NOMO-1 (cell line): ENCODE data around the gene PPFIA4.
A peak's percentile ranks its signal among the peaks of the same experiment; 100 is the strongest.

Experiments used
- DNase-seq, 2 experiments: peaks; one replicate each; lab custom pipeline; 2025; ENCODE audit not compliant: unreplicated experiment in 2 of 2; lab: John Stamatoyannopoulos, UW

Gene PPFIA4

GRCh38 chr1:203081465-203082230 lies 55.4 kb downstream of the PPFIA4 start:
- no peak for DNase-seq

- DNase-seq = no peak
These were observed 55.9 kb downstream of the PPFIA4 start for GRCh38 chr1:203082231-203082505.

GRCh38 chr1:203082571-203083462 lies 56.5 kb downstream of the PPFIA4 start:
- DNase-seq = peak; percentile 12 to 48

- DNase-seq = no peak
These were observed 57.2 kb downstream of the PPFIA4 start for GRCh38 chr1:203083463-203083921.

GRCh38 chr1:203084588-203085527 lies 58.6 kb downstream of the PPFIA4 start:
- DNase-seq = no peak

GRCh38 chr1:203085528-203086406 lies 59.5 kb downstream of the PPFIA4 start, which contains the start of gene MYOG:
Gene MYOG, minus strand, starts transcription at chr1:203086012. Its CDS starts 51 bp downstream, at chr1:203085961.
- no peak for DNase-seq

- no peak for DNase-seq
These were observed 60.9 kb downstream of the PPFIA4 start for GRCh38 chr1:203086992-203087763.

- no peak for DNase-seq
These were observed 62.1 kb downstream of the PPFIA4 start for GRCh38 chr1:203088441-203088840.

GRCh38 chr1:203089001-203089650 lies 62.8 kb downstream of the PPFIA4 start:
- no peak for DNase-seq

GRCh38 chr1:203089651-203090045 lies 63.4 kb downstream of the PPFIA4 start:
- DNase-seq = no peak

- DNase-seq = no peak
These were observed 64.3 kb downstream of the PPFIA4 start for GRCh38 chr1:203090421-203091198.

GRCh38 chr1:203091199-203091477 lies 64.8 kb downstream of the PPFIA4 start:
- no peak for DNase-seq

- no peak for DNase-seq
These were observed 65.6 kb downstream of the PPFIA4 start for GRCh38 chr1:203091761-203092330.

- no peak for DNase-seq
These were observed 67.6 kb downstream of the PPFIA4 start for GRCh38 chr1:203093754-203094410.

GRCh38 chr1:203095061-203095690 lies 68.9 kb downstream of the PPFIA4 start:
- DNase-seq = no peak

- DNase-seq = no peak
These were observed 70.3 kb downstream of the PPFIA4 start for GRCh38 chr1:203096566-203096965.

- DNase-seq = no peak
These were observed 70.7 kb downstream of the PPFIA4 start for GRCh38 chr1:203097001-203097400.
